HPDE6-E6E7 (cell line): ENCODE data around the gene C1orf94.

Source experiments
- DNase-seq: peaks from one replicate; pipeline ENCODE4 v3.0.0; 2011; ENCODE audit warnings: missing footprints; ENCODE audit errors: extremely low spot score

Gene C1orf94

GRCh38 chr1:34176830-34177603, at the start of gene C1orf94:
C1orf94 (plus strand) TSS chr1:34176907; CDS start chr1:34177790, 883 bp downstream.
- no peak for DNase-seq

GRCh38 chr1:34127006-34128000, 49.4 kb upstream of the C1orf94 start:
- no peak for DNase-seq

GRCh38 chr1:34128186-34128889, 48.4 kb upstream of the C1orf94 start:
- no peak for DNase-seq

GRCh38 chr1:34129630-34130029, 47.1 kb upstream of the C1orf94 start:
- DNase-seq, result no peak

- no peak for DNase-seq
These were observed 46.4 kb upstream of the C1orf94 start for GRCh38 chr1:34130306-34130705.

- DNase-seq, result no peak
These were observed 45.1 kb upstream of the C1orf94 start for GRCh38 chr1:34131396-34132160.

GRCh38 chr1:34132161-34132420, 44.6 kb upstream of the C1orf94 start:
- DNase-seq, result no peak

- no peak for DNase-seq
These were observed 39.3 kb upstream of the C1orf94 start for GRCh38 chr1:34137411-34137810.

- DNase-seq, result no peak
These were observed 36.6 kb upstream of the C1orf94 start for GRCh38 chr1:34140011-34140676.

- no peak for DNase-seq
These were observed 32.7 kb upstream of the C1orf94 start for GRCh38 chr1:34143975-34144374.

- no peak for DNase-seq
These were observed 31.9 kb upstream of the C1orf94 start for GRCh38 chr1:34144766-34145165.

GRCh38 chr1:34147301-34147700, 29.4 kb upstream of the C1orf94 start:
- DNase-seq, result no peak

- DNase-seq, result no peak
These were observed 27.2 kb upstream of the C1orf94 start for GRCh38 chr1:34149501-34149900.

GRCh38 chr1:34153246-34153645, 23.5 kb upstream of the C1orf94 start:
- DNase-seq, result no peak

- no peak for DNase-seq
These were observed 20.8 kb upstream of the C1orf94 start for GRCh38 chr1:34155860-34156259.

GRCh38 chr1:34156739-34157138, 20.0 kb upstream of the C1orf94 start:
- no peak for DNase-seq

- no peak for DNase-seq
These were observed 13.6 kb upstream of the C1orf94 start for GRCh38 chr1:34162852-34163766.

- no peak for DNase-seq
These were observed 12.6 kb upstream of the C1orf94 start for GRCh38 chr1:34163792-34164731.
